ENCODE results near the gene TMEM120B. TPM values are rescaled to one million over a fixed set of nuclear protein-coding genes. Genes with fewer than 3 reads are reported as not detected.
A peak's percentile ranks its signal among the peaks of the same experiment; 100 is the strongest.

The TMEM120B gene
- total RNA-seq, 1 experiment from 2014 or later = 15.5 TPM

DNA sequence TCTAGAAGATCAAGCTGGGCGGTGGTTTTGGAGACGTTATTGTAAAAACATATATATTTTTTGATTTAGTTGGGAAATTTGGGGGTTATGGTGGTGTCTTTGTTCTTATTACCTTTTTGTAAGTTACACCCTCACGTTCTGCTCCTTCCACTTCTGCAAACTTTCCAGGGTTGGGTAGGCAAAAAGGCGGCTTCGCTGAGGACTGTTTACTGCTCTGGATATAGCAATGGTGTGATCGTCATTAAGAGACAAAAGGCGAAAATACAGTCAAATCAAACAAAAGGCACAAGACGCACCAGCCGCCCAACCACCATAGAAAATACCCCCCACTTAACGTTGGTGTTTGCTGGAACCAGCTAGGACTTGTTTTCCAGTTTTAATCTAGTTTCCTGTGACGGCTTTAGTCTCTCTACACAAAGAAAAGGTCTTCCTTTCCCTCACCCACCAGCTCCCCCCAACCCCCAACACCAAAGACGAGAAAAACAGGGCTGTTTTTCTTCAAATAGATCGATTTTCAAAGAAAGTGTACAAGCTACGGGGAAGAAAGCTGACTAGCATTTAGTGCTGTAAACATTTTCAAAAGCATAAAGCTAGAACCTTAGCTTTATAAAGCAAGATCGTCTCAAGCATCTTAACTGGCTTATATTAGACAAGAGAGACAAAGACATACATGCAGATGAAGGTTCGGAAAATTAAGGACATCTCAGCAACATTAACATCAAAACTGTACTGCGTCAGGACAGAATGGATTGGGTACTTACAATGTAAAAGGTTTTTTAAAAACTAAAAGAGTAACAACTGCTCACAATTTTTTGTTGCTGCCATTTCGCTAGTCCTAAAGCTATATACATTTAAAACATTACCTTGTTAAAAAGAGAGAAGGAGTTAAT lies 89.3 kb downstream of the TMEM120B start:
- Histone ChIP-seq H3K27me3 (replicated peaks; ENCODE audit: control insufficient read depth, insufficient read depth, low read length) (no peaks in the 10 kb centered on the region), H3K9me3 (no peaks in the 10 kb centered on the region), H3K4me1 (peaks cover 29% of the 10 kb centered on the region), H3K4me3 (ENCODE audit: low read depth, low read length) (peak overlapping the region; percentile 80), H3K36me3 (ENCODE audit: control insufficient read depth, insufficient read depth, low read length) (no peaks in the 10 kb centered on the region; the same call in 1 of the 2 replicates)
- H3K27ac Mint-ChIP-seq (ENCODE audit: unreplicated experiment) = peak overlapping the region; percentile 96
- peaks cover 62% of the 10 kb centered on the region for H3K36me3 Mint-ChIP-seq (ENCODE audit: insufficient read depth, unreplicated experiment)
- peaks cover 28% of the 10 kb centered on the region for H3K4me1 Mint-ChIP-seq (ENCODE audit: low read depth, unreplicated experiment)
- H3K27me3 Mint-ChIP-seq (ENCODE audit: insufficient read depth, unreplicated experiment) = no peaks in the 10 kb centered on the region
- BruUV-seq (replicated peaks) = TSS peak; percentile 47
- ChIA-PET CTCF (interaction anchor here (0.6 to 3.1 kb wide), 4 partner anchors 8 to 87 kb away, joined by 3 to 46 read pairs (median 6); partner anchors contain the start of genes PSMD9 and RHOF), POLR2A (interaction anchor here (0.5 to 2.2 kb wide), 5 partner anchors 8 to 1714 kb away, joined by 4 to 17 read pairs (median 10); partner anchors contain the start of genes PSMD9 and RHOF)
- TF ChIP-seq, protein P1, sequence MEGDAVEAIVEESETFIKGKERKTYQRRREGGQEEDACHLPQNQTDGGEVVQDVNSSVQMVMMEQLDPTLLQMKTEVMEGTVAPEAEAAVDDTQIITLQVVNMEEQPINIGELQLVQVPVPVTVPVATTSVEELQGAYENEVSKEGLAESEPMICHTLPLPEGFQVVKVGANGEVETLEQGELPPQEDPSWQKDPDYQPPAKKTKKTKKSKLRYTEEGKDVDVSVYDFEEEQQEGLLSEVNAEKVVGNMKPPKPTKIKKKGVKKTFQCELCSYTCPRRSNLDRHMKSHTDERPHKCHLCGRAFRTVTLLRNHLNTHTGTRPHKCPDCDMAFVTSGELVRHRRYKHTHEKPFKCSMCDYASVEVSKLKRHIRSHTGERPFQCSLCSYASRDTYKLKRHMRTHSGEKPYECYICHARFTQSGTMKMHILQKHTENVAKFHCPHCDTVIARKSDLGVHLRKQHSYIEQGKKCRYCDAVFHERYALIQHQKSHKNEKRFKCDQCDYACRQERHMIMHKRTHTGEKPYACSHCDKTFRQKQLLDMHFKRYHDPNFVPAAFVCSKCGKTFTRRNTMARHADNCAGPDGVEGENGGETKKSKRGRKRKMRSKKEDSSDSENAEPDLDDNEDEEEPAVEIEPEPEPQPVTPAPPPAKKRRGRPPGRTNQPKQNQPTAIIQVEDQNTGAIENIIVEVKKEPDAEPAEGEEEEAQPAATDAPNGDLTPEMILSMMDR (IDR thresholded peaks at IDR 0.05; ENCODE audit: insufficient read depth in 1 of 2, low read depth in 1 of 2, low read length in 1 of 2, severe bottlenecking in 1 of 2, unreplicated experiment in 1 of 2) = no peak
- DNase-seq = no peak
- no peaks in the 10 kb centered on the region for H3K9me3 Mint-ChIP-seq (ENCODE audit: unreplicated experiment)
- intact Hi-C loops (cut with micrococcal nuclease; ENCODE audit: unreplicated experiment) = loop anchor here (10.0 kb wide), 1 partner anchor 733 kb away; no protein-coding TSS in a partner anchor
- peak overlapping the region; percentile 81 for H3K4me3 Mint-ChIP-seq (ENCODE audit: unreplicated experiment)

DNA sequence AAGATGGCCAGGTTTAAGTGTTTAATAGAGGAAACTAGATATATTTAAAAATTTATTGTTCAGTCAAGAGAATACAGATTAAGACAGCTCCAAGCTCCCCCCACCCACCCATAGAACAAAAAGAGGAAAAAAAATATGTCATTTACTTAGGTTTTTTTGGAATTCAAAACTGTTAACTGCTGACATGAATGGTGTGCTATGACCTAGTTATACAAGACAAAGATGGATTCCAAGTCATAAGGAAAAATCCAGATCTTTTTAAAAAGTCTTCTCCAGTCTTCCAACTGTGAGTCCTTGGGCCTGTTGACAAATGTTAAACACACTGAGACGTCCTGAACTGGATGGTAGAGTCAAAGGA lies 89.9 kb downstream of the TMEM120B start:
- Histone ChIP-seq H3K4me3 (ENCODE audit: low read depth, low read length) (peak overlapping the region; percentile 80), H3K36me3 (ENCODE audit: control insufficient read depth, insufficient read depth, low read length) (no peaks in the 10 kb centered on the region; the same call in 1 of the 2 replicates), H3K27me3 (replicated peaks; ENCODE audit: control insufficient read depth, insufficient read depth, low read length) (no peaks in the 10 kb centered on the region), H3K9me3 (no peaks in the 10 kb centered on the region), H3K4me1 (peaks cover 25% of the 10 kb centered on the region)
- CTCF ChIA-PET = interaction anchor here (0.7 to 3.1 kb wide), 5 partner anchors 9 to 177 kb away, joined by 3 to 46 read pairs (median 5); partner anchors contain the start of gene RHOF
- peak overlapping the region; percentile 81 for H3K4me3 Mint-ChIP-seq (ENCODE audit: unreplicated experiment)
- DNase-seq = no peak
- POLR2A ChIA-PET = interaction anchor here (0.9 to 2.2 kb wide), 7 partner anchors 9 to 423 kb away, joined by 3 to 17 read pairs (median 10); partner anchors contain the start of genes DIABLO, PSMD9, RHOF and TMEM120B
- intact Hi-C loops (cut with micrococcal nuclease; ENCODE audit: unreplicated experiment) = loop anchor here (10.0 kb wide), 1 partner anchor 732 kb away; no protein-coding TSS in a partner anchor
- BruUV-seq (replicated peaks) = TSS peak; percentile 90
- H3K27me3 Mint-ChIP-seq (ENCODE audit: insufficient read depth, unreplicated experiment) = no peaks in the 10 kb centered on the region
- peaks cover 23% of the 10 kb centered on the region for H3K4me1 Mint-ChIP-seq (ENCODE audit: low read depth, unreplicated experiment)
- H3K36me3 Mint-ChIP-seq (ENCODE audit: insufficient read depth, unreplicated experiment) = peaks cover 59% of the 10 kb centered on the region
- H3K9me3 Mint-ChIP-seq (ENCODE audit: unreplicated experiment) = no peaks in the 10 kb centered on the region
- TF ChIP-seq, protein P1 (IDR thresholded peaks at IDR 0.05; ENCODE audit: insufficient read depth in 1 of 2, low read depth in 1 of 2, low read length in 1 of 2, severe bottlenecking in 1 of 2, unreplicated experiment in 1 of 2) = no peak
- peak overlapping the region; percentile 96 for H3K27ac Mint-ChIP-seq (ENCODE audit: unreplicated experiment)
